Measurements from ENCODE around the gene AP4B1.

AP4B1 gene

GRCh38 chr1:113929750-113930498, 25.3 kb upstream of the AP4B1 start:
- DNase-seq = peak; percentile 74

DNA sequence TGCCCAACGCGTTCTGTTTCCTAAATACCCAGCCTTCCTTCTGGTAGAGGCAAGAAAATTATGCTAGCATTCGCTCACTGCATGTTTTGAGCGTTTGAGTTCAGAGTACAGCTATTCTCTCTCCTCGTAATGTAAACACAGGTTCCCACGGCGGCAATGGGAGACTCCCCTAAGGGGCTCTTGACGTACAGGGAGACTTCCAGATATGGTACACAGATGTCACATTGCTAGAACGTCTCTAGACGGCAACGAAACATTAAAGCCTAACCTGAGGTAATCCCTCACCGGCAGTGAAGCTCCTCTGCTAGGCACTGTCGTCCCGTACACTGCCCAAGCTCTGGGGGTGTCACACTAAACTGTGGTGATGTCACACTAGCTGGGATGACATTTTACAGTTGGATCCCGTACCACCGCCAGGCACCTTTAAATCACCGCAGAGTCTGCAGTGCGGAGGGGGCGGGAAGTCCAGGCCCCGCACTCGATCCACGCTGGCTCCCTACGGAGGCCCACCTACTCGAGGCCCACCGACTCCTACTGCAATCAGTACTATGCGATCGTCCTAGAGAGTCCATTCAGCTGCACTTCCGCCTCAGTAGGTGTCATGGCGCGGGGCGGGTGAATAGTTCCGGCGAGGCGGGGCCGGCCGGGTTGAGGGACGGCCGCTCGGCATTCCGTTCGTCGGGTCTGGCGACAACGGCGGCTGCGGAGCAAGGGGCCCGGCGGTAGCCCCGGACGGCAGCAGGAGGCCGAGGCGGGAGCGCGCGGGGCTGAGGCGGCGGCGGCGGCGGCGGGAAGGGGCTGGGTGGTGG, 24.5 kb upstream of the AP4B1 start, which contains the start of gene HIPK1:
Gene HIPK1 (plus strand): TSS at position 384 of the 809 bp plus-strand sequence.
- DNase-seq = peak; percentile 97

GRCh38 chr1:113928187-113928930, 23.8 kb upstream of the AP4B1 start:
- DNase-seq = no peak

GRCh38 chr1:113924473-113924872, 19.9 kb upstream of the AP4B1 start:
- DNase-seq = no peak

- no peak for DNase-seq
These were observed 18.4 kb upstream of the AP4B1 start for GRCh38 chr1:113922957-113923356.

DNA sequence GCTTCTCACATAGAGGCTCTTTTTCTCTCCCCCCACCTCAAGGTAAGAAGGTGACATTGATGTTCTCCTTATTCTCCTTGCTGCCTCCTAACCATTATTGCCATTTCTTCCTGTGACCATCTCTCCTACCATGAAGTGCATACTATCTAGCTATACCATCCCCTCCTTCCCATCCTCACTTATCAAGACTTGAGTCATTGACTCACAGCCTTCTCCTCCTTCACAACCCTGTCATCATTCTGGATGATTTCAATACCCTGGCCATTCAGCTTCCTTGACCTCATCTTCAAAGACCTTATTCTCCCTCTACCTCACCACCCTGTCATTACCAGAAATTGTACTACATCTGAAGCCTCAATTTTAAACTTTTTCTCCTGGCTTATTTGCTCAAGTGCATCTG, 13.6 kb upstream of the AP4B1 start:
- no peak for DNase-seq

DNA sequence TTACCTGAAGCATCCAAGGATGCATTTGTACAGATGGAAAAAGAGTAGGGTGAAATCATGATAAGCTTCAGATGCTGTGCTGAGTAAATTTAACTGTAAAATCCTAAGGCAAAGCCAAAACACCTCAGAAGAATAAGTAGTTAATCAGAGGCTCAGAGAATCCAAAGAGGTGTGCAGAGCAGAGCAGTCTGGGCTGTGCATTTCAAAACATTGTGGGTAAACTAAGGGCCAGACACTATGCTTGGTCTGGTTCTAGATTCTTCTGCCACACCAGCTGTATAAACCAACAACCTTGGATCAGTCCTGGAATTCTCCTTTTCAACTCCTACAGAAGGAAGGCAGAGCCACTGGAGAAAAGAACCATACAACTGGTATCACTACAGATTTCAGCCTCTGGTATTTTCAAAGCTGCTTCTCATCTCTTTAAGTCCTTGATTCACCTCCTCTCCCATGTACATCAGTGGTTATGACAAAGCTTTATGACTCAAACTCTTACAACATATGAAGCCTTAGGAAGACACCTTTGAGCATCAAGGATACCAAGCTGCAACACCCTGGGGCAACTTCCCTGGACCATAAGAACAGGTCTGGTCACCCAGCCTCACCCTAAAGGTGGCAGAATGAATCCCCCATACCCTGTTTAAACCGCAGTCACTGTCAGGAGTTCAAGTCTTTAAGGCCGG, 12.9 kb upstream of the AP4B1 start:
- no peak for DNase-seq

DNA sequence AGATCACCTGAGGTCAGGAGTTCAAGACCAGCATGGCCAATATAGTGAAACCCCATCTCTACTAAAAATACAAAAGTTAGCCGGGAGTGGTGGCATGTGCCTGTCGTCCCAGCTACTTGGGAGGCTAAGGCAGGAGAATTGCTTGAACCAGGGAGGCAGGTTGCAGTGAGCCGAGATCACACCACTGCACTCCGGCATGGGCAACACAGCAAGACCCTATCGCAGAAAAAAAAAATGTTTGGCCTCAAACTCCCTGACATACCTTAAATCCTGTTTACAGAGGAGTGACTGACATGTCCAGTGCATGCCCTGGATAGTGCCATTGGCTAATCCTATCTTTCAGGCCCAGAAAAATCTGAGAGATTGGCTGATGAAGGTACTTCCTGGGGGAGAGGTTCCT, 12.4 kb upstream of the AP4B1 start:
- no peak for DNase-seq

GRCh38 chr1:113913887-113914664, 9.5 kb upstream of the AP4B1 start:
- DNase-seq = peak; percentile 98

GRCh38 chr1:113913312-113913668, 8.7 kb upstream of the AP4B1 start:
- DNase-seq = no peak

DNA sequence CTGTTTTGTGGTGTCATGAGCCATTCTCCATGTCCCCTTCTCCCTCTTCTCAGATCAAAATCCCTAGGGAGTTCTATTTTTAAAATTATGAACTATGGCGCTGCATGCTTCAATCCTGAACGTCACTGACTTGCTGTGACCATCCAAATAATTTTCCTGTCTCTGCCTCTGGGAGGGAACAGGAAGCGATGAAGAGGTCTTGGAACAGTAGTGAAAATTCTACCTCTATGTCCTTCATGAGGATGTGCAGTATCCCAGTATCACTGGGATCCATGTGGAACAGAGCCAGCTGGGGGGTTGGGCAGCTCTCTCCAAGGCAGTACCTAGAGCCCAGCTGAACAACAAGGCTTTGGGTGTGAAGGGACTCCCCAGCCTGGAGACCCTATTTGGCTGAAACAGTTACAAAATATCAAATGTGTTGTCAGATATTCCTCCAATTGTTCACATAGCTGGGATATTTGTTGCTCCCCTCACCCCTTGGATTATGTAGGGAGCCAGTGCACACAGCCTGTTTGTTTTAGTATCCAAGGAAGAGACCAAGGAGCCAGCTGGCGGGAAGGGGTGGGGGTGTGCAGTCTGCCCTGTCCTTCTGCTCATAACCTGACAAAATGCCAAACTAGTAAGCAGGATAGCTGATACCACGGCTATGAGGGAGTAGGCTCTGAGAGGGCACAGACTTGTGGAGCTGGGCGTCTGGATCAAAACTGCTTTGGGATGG, 8.2 kb upstream of the AP4B1 start:
- peak; percentile 66 for DNase-seq

DNA sequence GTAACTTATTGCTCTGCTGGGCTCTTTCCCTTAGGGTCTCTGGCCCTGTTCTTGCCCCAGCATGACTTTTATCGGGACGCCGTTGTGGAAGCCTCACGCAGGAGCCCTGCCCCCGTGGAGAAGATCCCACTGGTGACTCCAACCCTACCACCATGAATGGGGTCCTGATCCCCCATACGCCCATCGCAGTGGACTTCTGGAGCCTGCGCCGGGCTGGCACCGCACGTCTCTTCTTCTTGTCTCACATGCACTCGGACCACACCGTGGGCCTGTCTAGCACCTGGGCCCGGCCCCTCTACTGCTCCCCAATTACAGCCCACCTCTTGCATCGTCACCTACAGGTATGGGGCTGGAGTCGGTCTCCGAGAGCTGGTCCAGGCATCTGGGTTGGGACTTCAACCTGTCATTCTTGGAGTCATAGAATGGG, 849 bp upstream of the AP4B1 start:
- DNase-seq = no peak

DNA sequence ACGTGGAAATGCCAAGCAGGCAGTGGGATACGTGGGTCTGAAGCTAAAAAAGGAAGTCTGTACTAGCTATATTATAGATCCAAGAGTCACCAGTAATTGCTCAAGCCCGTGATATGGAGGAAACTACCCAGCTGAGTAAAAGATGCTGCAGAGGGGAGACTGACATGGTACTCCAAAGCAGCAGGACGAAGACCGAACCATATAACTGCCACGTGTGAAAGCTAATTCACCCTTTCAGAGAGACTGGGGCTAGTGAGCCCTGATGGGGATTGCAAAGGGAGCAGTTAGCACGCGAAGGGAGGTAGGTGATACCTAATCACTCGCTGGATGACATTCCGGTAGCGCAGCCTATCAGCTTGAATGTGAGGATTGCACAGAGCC, 316 bp downstream of the AP4B1 start:
- no peak for DNase-seq

DNA sequence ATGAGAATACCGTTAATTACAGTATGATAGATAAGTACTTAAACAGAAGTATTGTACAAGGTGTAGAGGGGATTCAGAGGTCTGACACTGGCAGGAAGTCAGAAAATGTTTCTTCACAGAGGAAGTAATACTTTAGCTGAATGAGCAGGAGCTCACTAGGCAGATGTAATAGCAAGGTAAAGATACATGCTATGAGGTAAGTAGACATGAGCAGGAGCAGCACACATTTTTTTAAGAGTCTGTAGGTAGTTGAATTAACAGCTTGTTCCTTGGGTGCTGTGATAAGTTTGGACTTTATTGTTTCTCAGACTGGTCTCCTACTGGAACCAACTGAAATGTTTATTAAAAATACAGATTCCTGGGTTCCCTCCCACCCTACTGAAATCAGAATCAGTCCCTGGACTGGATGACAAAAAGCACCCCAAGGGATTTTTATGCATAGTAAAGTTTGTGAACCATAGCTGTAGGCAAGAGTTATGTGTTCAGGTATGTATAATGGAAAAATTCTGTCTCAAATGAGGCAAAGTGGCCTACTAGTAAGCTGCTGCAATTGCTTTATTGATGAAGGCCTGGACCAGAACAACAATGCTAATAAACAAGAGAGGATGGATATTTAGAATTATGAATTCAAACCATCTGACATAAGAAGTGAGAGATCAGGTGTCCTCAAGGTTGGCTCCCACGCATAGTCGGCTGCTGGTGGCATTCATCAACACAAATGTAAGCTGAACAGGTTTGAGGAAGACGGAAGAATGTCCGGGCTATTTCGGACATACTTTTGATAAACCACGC, 902 bp downstream of the AP4B1 start:
- peak; percentile 40 for DNase-seq

- DNase-seq = no peak
These were observed 3.4 kb downstream of the AP4B1 start for GRCh38 chr1:113901191-113901590.

- DNase-seq = no peak
These were observed 5.5 kb downstream of the AP4B1 start for GRCh38 chr1:113899111-113899510.

- DNase-seq = peak; percentile 50
These were observed 6.3 kb downstream of the AP4B1 start for GRCh38 chr1:113898241-113898814.

DNA sequence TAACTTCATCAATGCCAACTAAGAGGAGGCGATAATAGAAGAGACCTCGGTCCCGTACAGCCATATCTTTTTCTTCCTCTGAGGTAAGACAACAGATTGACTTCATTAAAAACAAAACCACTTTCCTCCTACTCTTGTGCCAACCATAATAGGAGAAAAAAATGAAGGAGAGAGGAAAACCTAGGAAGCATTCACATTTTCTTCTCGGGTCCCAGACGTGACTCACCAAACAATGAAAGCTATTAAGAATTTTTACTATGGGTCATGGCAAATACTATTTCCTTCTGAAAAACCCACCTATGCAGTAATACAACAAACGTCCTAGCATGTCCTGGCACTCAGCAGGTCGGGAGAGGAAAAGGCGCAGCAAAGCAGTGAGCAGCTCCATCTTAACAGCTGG, 8.6 kb downstream of the AP4B1 start:
- DNase-seq = no peak

DNA sequence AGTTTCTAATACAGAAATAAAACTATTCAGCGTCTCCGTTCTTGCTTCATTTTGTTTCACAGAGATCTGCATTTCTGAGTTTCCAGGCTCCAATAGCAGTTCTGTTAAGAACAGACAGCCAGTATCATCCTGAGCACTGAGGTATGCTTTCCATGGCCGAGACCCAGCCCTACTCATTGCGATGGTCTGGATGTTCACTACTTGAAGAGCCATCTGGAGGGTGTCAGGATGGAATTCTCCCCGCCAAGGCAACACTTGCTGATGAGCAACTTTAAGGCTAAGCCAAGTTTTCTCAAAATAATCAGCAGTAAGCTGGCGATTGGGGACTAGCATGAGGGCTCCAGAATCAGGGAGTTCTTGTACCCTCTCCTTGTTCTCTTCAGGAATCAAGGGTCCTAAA, 9.5 kb downstream of the AP4B1 start:
- DNase-seq = no peak

DNA sequence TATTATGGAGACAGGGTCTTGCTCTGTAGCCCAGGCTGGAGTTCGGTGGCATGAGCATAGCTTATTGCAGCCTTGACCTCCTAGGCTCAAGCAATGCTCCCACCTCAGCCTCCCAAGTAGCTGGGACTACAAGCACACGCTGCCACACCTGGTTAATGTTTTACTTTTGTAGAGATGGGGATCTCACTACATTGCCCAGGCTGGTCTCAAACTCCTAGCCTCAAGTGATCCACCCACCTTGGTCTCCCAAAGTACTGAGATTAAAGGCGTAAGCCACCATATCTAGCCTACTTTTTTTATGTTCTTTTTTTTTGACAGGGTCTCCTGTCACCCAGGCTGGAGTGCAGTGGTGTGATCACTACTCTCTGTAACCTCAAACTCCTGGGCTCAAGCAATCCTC, 11.3 kb downstream of the AP4B1 start:
- no peak for DNase-seq

All from hematopoietic multipotent progenitor cell treated with erythropoietin and hydrocortisone succinate and interleukin-3 and kit ligand, for 4 days (in vitro differentiated cells).